Measurements from ENCODE around the gene HRG. TPM values are rescaled to one million over a fixed set of nuclear protein-coding genes. Genes with fewer than 3 reads are reported as not detected.

Gene HRG
- total and polyA plus RNA-seq, 2 of the 4 experiments (the other 2 are of a cell fraction), result not detected

DNA sequence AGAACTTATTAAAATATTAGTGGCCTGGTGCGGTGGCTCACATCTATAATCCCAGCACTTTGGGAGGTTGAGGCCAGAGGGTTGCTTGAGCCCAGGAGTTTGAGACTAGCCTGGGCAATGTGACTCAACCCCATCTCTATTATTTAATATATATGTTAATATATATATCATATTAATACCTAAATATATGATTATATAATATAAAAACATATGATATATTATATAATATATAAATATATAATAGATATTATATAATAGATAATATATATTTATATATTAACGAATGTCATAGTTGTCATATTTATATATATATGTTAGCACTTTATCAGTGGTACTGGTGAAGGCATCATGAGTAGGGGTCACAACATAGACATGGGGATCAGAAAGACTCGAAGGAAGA lies 5.2 kb downstream of the HRG start:
- H2BK15ac ChIP-seq (ENCODE audit: low read depth, low read length), result no peak overlapping the region
- intact Hi-C loops (cut with micrococcal nuclease), result no loop called here
- peaks cover 11% of the 10 kb centered on the region; the same call in 1 of the 2 replicates for H3K27me3 ChIP-seq (ENCODE audit: control insufficient read depth, insufficient read depth, low read length)
- no peak overlapping the region for H2BK120ac ChIP-seq (ENCODE audit: low read depth, low read length)
- H3K4ac ChIP-seq (ENCODE audit: low read depth, low read length), result no peak overlapping the region
- no peak overlapping the region for H2AFZ ChIP-seq (replicated peaks; ENCODE audit: low read length, poor library complexity)
- H3K9me3 ChIP-seq (ENCODE audit: control insufficient read depth, insufficient read depth, low read length), result no peaks in the 10 kb centered on the region
- no peak overlapping the region for H2BK20ac ChIP-seq (ENCODE audit: low read depth, low read length)
- no peak overlapping the region for H4K91ac ChIP-seq (ENCODE audit: insufficient read depth, low read depth, low read length)
- ATAC-seq (ENCODE audit: low read depth), result no peak
- no peak overlapping the region for H2AK9ac ChIP-seq (replicated peaks; ENCODE audit: low read depth, low read length, poor library complexity)
- no peak overlapping the region for H3K56ac ChIP-seq (ENCODE audit: extremely low read depth, insufficient read depth, low read length)
- no peaks in the 10 kb centered on the region for H4K20me1 ChIP-seq (ENCODE audit: insufficient read depth, low read length)
- H3K79me1 ChIP-seq (ENCODE audit: low read depth in 1 of 2, low read length in 2 of 2), result no peaks in the 10 kb centered on the region
- no peaks in the 10 kb centered on the region for H3K36me3 ChIP-seq (ENCODE audit: control insufficient read depth, insufficient read depth, low read length)
- no peak overlapping the region for H2AK5ac ChIP-seq (ENCODE audit: low read depth, low read length)
- H3K27ac ChIP-seq (ENCODE audit: insufficient read depth, low read length), result no peak overlapping the region
- H4K5ac ChIP-seq (ENCODE audit: low read depth, low read length), result no peak overlapping the region
- H3K4me2 ChIP-seq (ENCODE audit: low read depth, low read length), result no peak overlapping the region
- H3K18ac ChIP-seq (ENCODE audit: low read depth, low read length), result no peak overlapping the region
- BruUV-seq (replicated peaks), result no TSS peak
- no peak for DNase-seq
- WGBS, 2 experiments (ENCODE audit: extremely low coverage in 2 of 2, insufficient read length in 1 of 2), result no CpG with 5 or more reads among the region's 3 CpGs
- no peak overlapping the region for H4K8ac ChIP-seq (ENCODE audit: low read depth in 2 of 2, low read length in 2 of 2)
- H2BK5ac ChIP-seq (ENCODE audit: low read depth, low read length, poor library complexity, severe bottlenecking), result no peak overlapping the region
- no peak overlapping the region for H3K9ac ChIP-seq (ENCODE audit: low read depth, low read length)
- no peaks in the 10 kb centered on the region for H3K9me1 ChIP-seq (ENCODE audit: insufficient read depth, low read length)
- H3K14ac ChIP-seq (replicated peaks; ENCODE audit: low read depth, low read length), result no peak overlapping the region
- CTCF ChIA-PET, result no interaction called here
- POLR2A ChIA-PET (ENCODE audit: unreplicated experiment), result no interaction called here
- in situ Hi-C loops (cut with MboI; ENCODE audit: low sequenced_read_pairs), result no loop called here
- dilution Hi-C loops (cut with HindIII; ENCODE audit: low sequenced_read_pairs, unreplicated experiment), result no loop called here
- no peaks in the 10 kb centered on the region for H3K4me1 ChIP-seq (ENCODE audit: control insufficient read depth, insufficient read depth, low read length)
- H3K4me3 ChIP-seq (ENCODE audit: insufficient read depth, low read depth, low read length), result no peak overlapping the region
- TF ChIP-seq RAD21 (IDR thresholded peaks at IDR 0.05; ENCODE audit: low read length), result no peak
- no peak for TF ChIP-seq NFE2L2 (IDR thresholded peaks at IDR 0.05; ENCODE audit: low read depth, low read length)
- no peak for TF ChIP-seq USF2 (IDR thresholded peaks at IDR 0.05; ENCODE audit: low read depth, low read length)
- TF ChIP-seq FOS (IDR thresholded peaks at IDR 0.05; ENCODE audit: low read depth, low read length), result no peak
- TF ChIP-seq BHLHE40 (IDR thresholded peaks at IDR 0.05; ENCODE audit: low read depth, low read length), result no peak
- TF ChIP-seq SMC3 (IDR thresholded peaks at IDR 0.05; ENCODE audit: low read depth, low read length), result no peak
- TF ChIP-seq MXI1 (IDR thresholded peaks at IDR 0.05; ENCODE audit: borderline replicate concordance, low read depth, low read length), result no peak
- TF ChIP-seq MAZ (IDR thresholded peaks at IDR 0.05; ENCODE audit: borderline replicate concordance, low read depth, low read length), result no peak
- TF ChIP-seq RCOR1 (IDR thresholded peaks at IDR 0.05; ENCODE audit: insufficient replicate concordance, low read length), result no peak
- TF ChIP-seq, protein P1, sequence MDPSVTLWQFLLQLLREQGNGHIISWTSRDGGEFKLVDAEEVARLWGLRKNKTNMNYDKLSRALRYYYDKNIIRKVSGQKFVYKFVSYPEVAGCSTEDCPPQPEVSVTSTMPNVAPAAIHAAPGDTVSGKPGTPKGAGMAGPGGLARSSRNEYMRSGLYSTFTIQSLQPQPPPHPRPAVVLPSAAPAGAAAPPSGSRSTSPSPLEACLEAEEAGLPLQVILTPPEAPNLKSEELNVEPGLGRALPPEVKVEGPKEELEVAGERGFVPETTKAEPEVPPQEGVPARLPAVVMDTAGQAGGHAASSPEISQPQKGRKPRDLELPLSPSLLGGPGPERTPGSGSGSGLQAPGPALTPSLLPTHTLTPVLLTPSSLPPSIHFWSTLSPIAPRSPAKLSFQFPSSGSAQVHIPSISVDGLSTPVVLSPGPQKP (IDR thresholded peaks at IDR 0.05; ENCODE audit: borderline replicate concordance, low read depth, low read length), result no peak
- no peak for TF ChIP-seq POLR2A (IDR thresholded peaks at IDR 0.05; ENCODE audit: low read depth, low read length)
- no peak for TF ChIP-seq CTCF (conservative IDR thresholded peaks at IDR 0.05; ENCODE audit: low read depth, low read length)
- TF ChIP-seq CEBPB (IDR thresholded peaks at IDR 0.05; ENCODE audit: low read depth, low read length), result no peak
- no peak for TF ChIP-seq RFX5 (IDR thresholded peaks at IDR 0.05; ENCODE audit: low read depth, low read length)
- no peak for TF ChIP-seq MAFK (IDR thresholded peaks at IDR 0.05; ENCODE audit: low read depth, low read length)
- TF ChIP-seq CHD1 (IDR thresholded peaks at IDR 0.05; ENCODE audit: low read depth, low read length), result no peak
- H3K23ac ChIP-seq (ENCODE audit: low read depth, low read length), result no peak overlapping the region
